Parathyroid adenoma (tissue), 2 donors: ENCODE data around the gene ZNF436.
A peak's percentile ranks its signal among the peaks of the same experiment; 100 is the strongest.

Experiments
- H2AFZ ChIP-seq: fragments of 300-600 bp; sonication (generic); one replicate; pipeline ENCODE4 v1.7.0; 2017; ENCODE audit warnings: antibody characterized with exemption, mild to moderate bottlenecking
- H3K27ac ChIP-seq: fragments of 300-600 bp; sonication (generic); one replicate; pipeline ENCODE4 v1.7.0; 2017
- H3K27me3 ChIP-seq: fragments of 300-600 bp; sonication (generic); one replicate; pipeline ENCODE4 v1.7.0; 2017; ENCODE audit warnings: low read length; ENCODE audit not compliant: control insufficient read depth, insufficient read depth
- H3K36me3 ChIP-seq: fragments of 300-600 bp; sonication (generic); one replicate; pipeline ENCODE4 v1.7.0; 2017; ENCODE audit warnings: low read length; ENCODE audit not compliant: control insufficient read depth, insufficient read depth
- H3K4me1 ChIP-seq: fragments of 300-600 bp; sonication (generic); one replicate; pipeline ENCODE4 v1.7.0; 2017; ENCODE audit warnings: control low read depth
- H3K4me2 ChIP-seq: fragments of 300-600 bp; sonication (generic); one replicate; pipeline ENCODE4 v1.7.0; 2017; ENCODE audit warnings: low read length
- H3K4me3 ChIP-seq: fragments of 300-600 bp; sonication (generic); one replicate; pipeline ENCODE4 v1.7.0; 2017; ENCODE audit warnings: low read depth, low read length
- H3K79me2 ChIP-seq: fragments of 300-600 bp; sonication (generic); one replicate; pipeline ENCODE4 v1.7.0; 2017; ENCODE audit warnings: control low read depth
- H3K9ac ChIP-seq: fragments of 300-600 bp; sonication (generic); one replicate; pipeline ENCODE4 v1.7.0; 2017; ENCODE audit warnings: mild to moderate bottlenecking
- H3K9me3 ChIP-seq: fragments of 300-600 bp; sonication (generic); one replicate; pipeline ENCODE4 v1.7.0; 2017; ENCODE audit warnings: low read length; ENCODE audit not compliant: control insufficient read depth
- CTCF ChIP-seq: fragments of 300-600 bp; sonication (generic); IDR thresholded peaks from one replicate; pipeline ENCODE4 v1.7.0; 2017; ENCODE audit warnings: antibody characterized with exemption, mild to moderate bottlenecking
- donor health status: primary hyperparathyroidism.

The ZNF436 gene

GRCh38 chr1:23371987-23372880 is 2.6 kb upstream of the ZNF436 start:
- no peaks in the 10 kb centered on the region for H3K27me3 ChIP-seq
- H3K4me2 ChIP-seq, result no peak overlapping the region
- H3K36me3 ChIP-seq, result no peaks in the 10 kb centered on the region
- no peak overlapping the region for H3K4me3 ChIP-seq
- no peaks in the 10 kb centered on the region for H3K9me3 ChIP-seq
- peaks cover 7% of the 10 kb centered on the region for H3K4me1 ChIP-seq
- H3K27ac ChIP-seq, result no peak overlapping the region
- H3K9ac ChIP-seq, result no peak overlapping the region
- TF ChIP-seq CTCF, result no peak
- H2AFZ ChIP-seq, result no peak overlapping the region
- no peaks in the 10 kb centered on the region for H3K79me2 ChIP-seq

GRCh38 chr1:23370709-23371584 is 1.3 kb upstream of the ZNF436 start:
- H3K36me3 ChIP-seq, result no peaks in the 10 kb centered on the region
- peak overlapping the region; percentile 95 for H3K27ac ChIP-seq
- H3K4me1 ChIP-seq, result peaks cover 7% of the 10 kb centered on the region
- peak overlapping the region; percentile 99 for H3K4me2 ChIP-seq
- H3K9me3 ChIP-seq, result no peaks in the 10 kb centered on the region
- no peak for TF ChIP-seq CTCF
- H3K27me3 ChIP-seq, result no peaks in the 10 kb centered on the region
- H3K9ac ChIP-seq, result no peak overlapping the region
- H3K79me2 ChIP-seq, result no peaks in the 10 kb centered on the region
- H3K4me3 ChIP-seq, result no peak overlapping the region
- H2AFZ ChIP-seq, result no peak overlapping the region

GRCh38 chr1:23370330-23370708 is 683 bp upstream of the ZNF436 start:
- Histone ChIP-seq H2AFZ (no peak overlapping the region), H3K27ac (peak overlapping the region; percentile 95), H3K9me3 (no peaks in the 10 kb centered on the region), H3K4me3 (peak overlapping the region; percentile 99), H3K27me3 (no peaks in the 10 kb centered on the region), H3K36me3 (no peaks in the 10 kb centered on the region), H3K4me1 (peaks cover 7% of the 10 kb centered on the region), H3K9ac (no peak overlapping the region), H3K79me2 (no peaks in the 10 kb centered on the region), H3K4me2 (peak overlapping the region; percentile 99)
- no peak for TF ChIP-seq CTCF

GRCh38 chr1:23368562-23369334 is 888 bp downstream of the ZNF436 start:
- TF ChIP-seq CTCF, result peak; percentile 10
- Histone ChIP-seq H3K4me1 (peaks cover 7% of the 10 kb centered on the region), H3K79me2 (no peaks in the 10 kb centered on the region)

More at GRCh38 chr1:23368562-23369334, 888 bp downstream of the ZNF436 start:
- Histone ChIP-seq H3K9ac (peak overlapping the region; percentile 32), H2AFZ (peak overlapping the region; percentile 98), H3K9me3 (no peaks in the 10 kb centered on the region), H3K4me2 (peak overlapping the region; percentile 99), H3K27me3 (no peaks in the 10 kb centered on the region), H3K36me3 (no peaks in the 10 kb centered on the region), H3K4me3 (peak overlapping the region; percentile 99), H3K27ac (peak overlapping the region; percentile 95)
